ENCODE results near the gene CELF2.

- TF ChIP-seq, protein P1, sequence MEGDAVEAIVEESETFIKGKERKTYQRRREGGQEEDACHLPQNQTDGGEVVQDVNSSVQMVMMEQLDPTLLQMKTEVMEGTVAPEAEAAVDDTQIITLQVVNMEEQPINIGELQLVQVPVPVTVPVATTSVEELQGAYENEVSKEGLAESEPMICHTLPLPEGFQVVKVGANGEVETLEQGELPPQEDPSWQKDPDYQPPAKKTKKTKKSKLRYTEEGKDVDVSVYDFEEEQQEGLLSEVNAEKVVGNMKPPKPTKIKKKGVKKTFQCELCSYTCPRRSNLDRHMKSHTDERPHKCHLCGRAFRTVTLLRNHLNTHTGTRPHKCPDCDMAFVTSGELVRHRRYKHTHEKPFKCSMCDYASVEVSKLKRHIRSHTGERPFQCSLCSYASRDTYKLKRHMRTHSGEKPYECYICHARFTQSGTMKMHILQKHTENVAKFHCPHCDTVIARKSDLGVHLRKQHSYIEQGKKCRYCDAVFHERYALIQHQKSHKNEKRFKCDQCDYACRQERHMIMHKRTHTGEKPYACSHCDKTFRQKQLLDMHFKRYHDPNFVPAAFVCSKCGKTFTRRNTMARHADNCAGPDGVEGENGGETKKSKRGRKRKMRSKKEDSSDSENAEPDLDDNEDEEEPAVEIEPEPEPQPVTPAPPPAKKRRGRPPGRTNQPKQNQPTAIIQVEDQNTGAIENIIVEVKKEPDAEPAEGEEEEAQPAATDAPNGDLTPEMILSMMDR (IDR thresholded peaks at IDR 0.05 in 4 of 5, conservative IDR thresholded peaks at IDR 0.05 in 1 of 5), result no peak
- no peak for TF ChIP-seq POLR2A (IDR thresholded peaks at IDR 0.05)
Measured at GRCh38 chr10:11301571-11302111, 284.0 kb downstream of the CELF2 start.
